OCI-LY3 (cell line): ENCODE results near the gene MACROD1.

Source experiments
- CTCF ChIP-seq: fragments of 200-600, 300-600 bp; sonication (generic); IDR thresholded peaks from 2 replicates; pipeline ENCODE4 v1.5.1; 2014; ENCODE audit warnings: antibody characterized with exemption, low read length, low read depth
- EZH2phosphoT487 ChIP-seq: fragments of 200-600 bp; shearing (Covaris generic); IDR thresholded peaks from 2 replicates; pipeline ENCODE4 v1.6.1; 2018; ENCODE audit warnings: antibody characterized with exemption, mixed run types, low read depth

DNA sequence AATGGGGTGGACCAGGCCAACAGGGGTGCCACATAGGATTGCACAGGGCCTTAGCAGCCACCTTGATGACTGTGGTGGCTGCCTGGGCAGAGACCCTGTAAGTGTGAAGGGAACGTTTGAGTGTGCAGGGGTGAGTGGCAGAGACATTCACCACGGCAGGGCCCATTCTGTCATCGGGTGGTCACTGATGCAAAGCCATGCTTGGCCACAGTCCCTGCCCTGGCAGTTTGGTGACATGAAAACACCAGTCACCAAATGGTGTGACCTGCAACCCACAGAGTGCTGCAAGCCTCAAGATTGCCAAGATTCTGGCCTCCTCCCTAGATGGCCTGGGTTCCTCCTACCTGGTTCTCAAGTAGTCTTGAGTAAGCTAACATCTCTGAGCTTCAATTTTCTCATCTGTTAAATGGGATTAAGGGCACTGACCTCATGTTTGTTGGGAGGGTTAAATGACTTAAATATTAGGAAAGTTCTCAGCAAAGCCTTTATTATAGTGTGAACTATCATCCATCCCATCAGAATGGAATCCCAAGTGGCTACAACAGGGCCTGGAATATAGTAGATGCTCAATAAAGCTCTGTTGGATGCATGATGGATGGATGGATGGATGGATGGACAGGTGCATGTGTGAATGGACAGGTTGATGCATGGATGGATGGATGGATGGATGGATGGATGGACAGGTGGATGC is 53.0 kb downstream of the MACROD1 start:
- TF ChIP-seq EZH2phosphoT487 (no peak), CTCF (no peak)
